ENCODE measurements around the gene CENPQ. TPM values are rescaled to one million over a fixed set of nuclear protein-coding genes. Genes with fewer than 3 reads are reported as not detected.
"Not testable (repeated sequence)": the region's sequence is repeated elsewhere in the genome, so short reads cannot be mapped to it uniquely, and the experiment has no call there.

Gene CENPQ
- total and polyA plus RNA-seq, 5 experiments from 2014 or later = 3.6 to 6.1 (median 5.2) TPM

DNA sequence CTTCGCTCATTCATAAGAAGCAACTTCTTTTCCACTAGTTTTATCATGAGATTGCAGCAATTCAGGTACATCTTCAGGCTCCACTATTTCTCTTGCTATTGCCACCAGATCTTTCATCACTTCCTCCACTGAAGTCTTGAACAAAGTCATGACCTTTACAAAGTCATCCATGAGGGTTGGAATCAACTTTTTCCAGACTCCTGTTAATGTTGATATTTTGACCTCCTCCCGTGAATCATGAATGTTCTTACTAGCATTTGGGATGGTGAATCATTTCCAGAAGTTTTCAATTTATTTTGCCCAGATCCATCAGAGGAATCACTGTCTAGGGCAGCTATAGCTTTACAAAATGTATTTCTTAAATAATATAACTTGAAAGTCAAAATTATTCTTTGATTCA is 1.5 kb downstream of the CENPQ start:
- Mint-ChIP-seq H3K27me3 (no peaks in the 10 kb centered on the region), H3K27ac (peak overlapping the region in 2 of 10 donors; percentile 1 to 78), H3K36me3 (no peaks in the 10 kb centered on the region), H3K9me3 (no peaks in the 10 kb centered on the region), H3K4me1 (peaks cover 29 to 63% (median 51%) of the 10 kb centered on the region in 4 donors), H3K4me3 (peak overlapping the region in 9 of 10 donors; percentile 7 to 99 (median 48))
- POLR2A ChIA-PET = no interaction called here
- DNase-seq = no peak
- ATAC-seq = no peak

DNA sequence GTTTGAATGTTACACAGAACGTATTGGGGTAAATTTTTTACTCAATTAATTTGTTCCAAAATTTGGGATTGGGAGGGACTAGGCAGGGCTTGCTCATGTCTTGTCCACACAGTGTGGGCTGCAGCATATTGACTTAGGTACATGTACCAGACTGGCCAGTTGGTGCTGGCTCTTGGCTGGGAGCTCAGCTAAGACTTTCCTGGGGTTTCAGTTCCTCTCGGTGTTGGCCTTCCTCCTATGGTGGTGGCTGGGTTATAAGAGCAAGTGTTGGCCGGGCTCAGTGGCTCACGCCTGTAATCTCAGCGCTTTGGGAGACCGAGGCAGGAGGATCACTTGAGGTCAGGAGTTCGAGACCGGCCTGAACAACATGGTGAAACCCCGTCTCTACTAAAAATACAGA is 4.9 kb downstream of the CENPQ start:
- Mint-ChIP-seq H3K9me3 (no peaks in the 10 kb centered on the region), H3K4me1 (peaks cover 16 to 34% (median 29%) of the 10 kb centered on the region in 4 donors), H3K27me3 (no peaks in the 10 kb centered on the region), H3K4me3 (no peak overlapping the region), H3K36me3 (peaks cover 0 to 17% (median 6%) of the 10 kb centered on the region in 3 donors), H3K27ac (peak overlapping the region in 1 of 10 donors; percentile 67)
- DNase-seq (no peak), ATAC-seq (no peak)
- POLR2A ChIA-PET = no interaction called here

DNA sequence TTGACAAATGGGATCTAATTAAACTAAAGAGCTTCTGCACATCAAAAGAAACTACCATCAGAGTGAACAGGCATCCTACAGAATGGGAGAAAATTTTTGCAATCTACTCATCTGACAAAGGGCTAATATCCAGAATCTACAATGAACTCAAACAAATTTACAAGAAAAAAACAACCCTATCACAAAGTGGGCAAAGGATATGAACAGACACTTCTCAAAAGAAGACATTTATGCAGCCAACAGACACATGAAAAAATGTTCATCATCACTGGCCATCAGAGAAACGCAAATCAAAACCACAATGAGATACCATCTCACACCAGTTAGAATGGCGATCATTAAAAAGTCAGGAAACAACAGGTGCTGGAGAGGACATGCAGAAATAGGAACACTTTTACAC is 13.4 kb downstream of the CENPQ start:
- ATAC-seq, H3K27ac Mint-ChIP-seq, H3K27me3 Mint-ChIP-seq, H3K4me1 Mint-ChIP-seq, H3K4me3 Mint-ChIP-seq, POLR2A ChIA-PET, DNase-seq, H3K9me3 Mint-ChIP-seq: not testable (repeated sequence)
- H3K36me3 Mint-ChIP-seq = peaks cover 10 to 53% (median 44%) of the 10 kb centered on the region in 3 donors

DNA sequence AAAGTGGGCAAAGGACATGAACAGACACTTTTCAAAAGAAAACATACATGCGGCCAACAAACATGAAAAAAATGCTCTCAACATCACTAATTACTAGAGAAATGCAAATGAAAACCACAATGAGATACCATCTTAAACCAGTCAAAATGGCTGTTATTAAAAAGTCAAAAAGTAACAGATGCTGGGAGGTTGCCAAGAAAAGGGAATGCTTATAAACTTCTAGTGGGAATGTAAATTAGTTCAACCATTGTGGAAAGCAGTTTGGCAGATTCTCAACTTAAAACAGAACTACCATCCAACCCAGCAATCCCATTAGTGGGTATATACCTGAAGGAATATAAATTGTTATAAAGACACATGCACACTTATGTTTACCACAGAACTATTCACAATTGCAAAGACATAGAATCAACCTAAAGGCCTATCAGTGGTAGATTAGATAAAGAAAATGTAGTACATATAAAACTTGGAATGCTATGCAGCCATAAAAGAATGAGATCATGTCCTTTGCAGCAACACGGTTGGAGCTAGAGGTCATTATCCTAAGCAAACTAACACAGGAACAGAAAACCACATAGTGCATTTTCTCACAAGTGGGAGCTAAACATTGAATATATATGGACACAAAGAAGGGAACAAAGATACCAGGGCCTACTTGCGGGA is 16.3 kb downstream of the CENPQ start:
- POLR2A ChIA-PET = no interaction called here
- no peak overlapping the region for H3K27ac Mint-ChIP-seq
- DNase-seq = no peak
- H3K4me1 Mint-ChIP-seq = peaks cover 0 to 3% (median 0%) of the 10 kb centered on the region in 4 donors
- H3K9me3 Mint-ChIP-seq = peaks cover 0 to 6% (median 0%) of the 10 kb centered on the region in 9 donors
- no peaks in the 10 kb centered on the region for H3K27me3 Mint-ChIP-seq
- no peak overlapping the region for H3K4me3 Mint-ChIP-seq
- ATAC-seq = no peak
- H3K36me3 Mint-ChIP-seq = peaks cover 10 to 34% (median 33%) of the 10 kb centered on the region in 3 donors

DNA sequence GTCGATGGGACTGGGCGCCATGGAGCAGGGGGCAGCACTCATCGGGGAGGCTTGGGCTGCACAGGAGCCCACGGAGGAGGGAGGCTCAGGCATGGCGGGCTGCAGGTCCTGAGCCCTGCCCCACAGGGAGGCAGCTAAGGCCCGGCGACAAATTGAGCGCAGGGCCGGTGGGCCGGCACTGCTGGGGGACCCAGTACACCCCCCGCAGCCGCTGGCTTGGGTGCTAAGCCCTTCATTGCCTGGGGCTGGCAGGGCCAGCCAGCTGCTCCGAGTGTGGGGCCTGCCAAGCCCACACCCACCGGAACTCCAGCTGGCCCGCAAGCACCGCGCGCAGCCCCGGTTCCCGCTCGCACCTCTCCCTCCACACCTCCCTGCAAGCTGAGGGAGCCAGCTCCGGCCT is 18.7 kb downstream of the CENPQ start:
- H3K36me3 Mint-ChIP-seq = peaks cover 10 to 30% (median 24%) of the 10 kb centered on the region in 3 donors
- H3K27me3 Mint-ChIP-seq, H3K27ac Mint-ChIP-seq, H3K4me3 Mint-ChIP-seq, H3K4me1 Mint-ChIP-seq, ATAC-seq, H3K9me3 Mint-ChIP-seq, POLR2A ChIA-PET, DNase-seq: not testable (repeated sequence)

DNA sequence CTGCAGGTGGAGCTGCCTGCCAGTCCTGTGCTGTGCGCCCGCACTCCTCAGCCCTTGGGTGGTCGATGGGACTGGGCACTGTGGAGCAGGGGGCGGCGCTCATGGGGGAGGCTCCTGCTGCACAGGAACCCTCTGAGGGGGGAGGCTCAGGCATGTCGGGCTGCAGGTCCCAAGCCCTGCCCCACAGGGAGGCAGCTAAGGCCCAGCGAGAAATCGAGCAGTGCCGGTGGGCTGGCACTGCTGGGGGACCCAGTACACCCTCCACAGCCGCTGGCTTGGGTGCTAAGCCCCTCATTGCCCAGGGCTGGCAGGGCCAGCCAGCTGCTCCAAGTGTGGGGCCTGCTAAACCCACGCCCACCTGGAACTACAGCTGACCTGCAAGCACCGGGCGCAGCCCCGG is 20.2 kb downstream of the CENPQ start:
- DNase-seq, H3K27me3 Mint-ChIP-seq, H3K27ac Mint-ChIP-seq, H3K9me3 Mint-ChIP-seq, H3K4me3 Mint-ChIP-seq, POLR2A ChIA-PET, ATAC-seq, H3K4me1 Mint-ChIP-seq: not testable (repeated sequence)
- peaks cover 10 to 36% (median 26%) of the 10 kb centered on the region in 3 donors for H3K36me3 Mint-ChIP-seq

DNA sequence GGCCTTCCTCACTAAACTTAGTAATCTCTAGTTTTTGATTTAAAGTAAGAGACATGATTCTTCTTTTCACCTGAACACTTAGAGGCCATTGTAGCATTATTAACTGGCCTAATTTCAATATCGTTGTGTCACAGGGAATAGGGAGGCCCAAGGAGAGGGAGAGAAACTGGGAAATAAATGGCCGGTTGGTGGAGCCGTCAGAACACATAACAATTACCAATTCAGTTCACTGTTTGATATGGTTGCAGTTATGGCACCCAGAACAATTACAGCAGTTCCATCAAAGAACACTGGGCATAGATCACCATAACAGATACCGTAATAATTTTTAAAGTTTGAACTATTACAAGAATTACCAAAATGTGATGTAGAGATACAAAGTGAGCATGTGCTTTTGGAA is 27.5 kb downstream of the CENPQ start:
- no peak for DNase-seq
- peaks cover 9 to 55% (median 38%) of the 10 kb centered on the region in 3 donors for H3K36me3 Mint-ChIP-seq
- POLR2A ChIA-PET = no interaction called here
- no peaks in the 10 kb centered on the region for H3K27me3 Mint-ChIP-seq
- no peak overlapping the region for H3K4me3 Mint-ChIP-seq
- no peaks in the 10 kb centered on the region for H3K9me3 Mint-ChIP-seq
- H3K27ac Mint-ChIP-seq = no peak overlapping the region
- H3K4me1 Mint-ChIP-seq = no peaks in the 10 kb centered on the region
- no peak for ATAC-seq

DNA sequence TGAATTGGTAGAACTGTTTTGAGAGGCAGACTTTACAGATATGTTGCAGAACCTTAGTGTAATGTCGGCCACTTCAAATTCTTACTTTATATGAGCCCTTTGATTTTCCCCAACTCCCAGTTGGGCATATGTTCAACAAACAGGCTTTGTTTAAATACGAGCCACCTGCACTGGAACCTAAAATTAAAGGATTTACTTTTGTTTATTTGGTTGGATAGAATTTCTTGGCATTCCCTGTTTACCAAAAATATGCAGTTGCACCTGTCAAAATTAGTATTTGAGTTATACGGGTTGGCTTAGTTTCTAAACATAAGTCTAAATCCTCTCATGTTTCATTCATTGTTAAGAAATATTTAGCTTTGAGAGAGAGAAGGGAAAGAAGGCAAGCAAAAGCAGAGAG is 34.1 kb downstream of the CENPQ start:
- no peaks in the 10 kb centered on the region for H3K9me3 Mint-ChIP-seq
- no peak overlapping the region for H3K4me3 Mint-ChIP-seq
- peaks cover 0 to 15% (median 8%) of the 10 kb centered on the region in 3 donors for H3K36me3 Mint-ChIP-seq

DNA sequence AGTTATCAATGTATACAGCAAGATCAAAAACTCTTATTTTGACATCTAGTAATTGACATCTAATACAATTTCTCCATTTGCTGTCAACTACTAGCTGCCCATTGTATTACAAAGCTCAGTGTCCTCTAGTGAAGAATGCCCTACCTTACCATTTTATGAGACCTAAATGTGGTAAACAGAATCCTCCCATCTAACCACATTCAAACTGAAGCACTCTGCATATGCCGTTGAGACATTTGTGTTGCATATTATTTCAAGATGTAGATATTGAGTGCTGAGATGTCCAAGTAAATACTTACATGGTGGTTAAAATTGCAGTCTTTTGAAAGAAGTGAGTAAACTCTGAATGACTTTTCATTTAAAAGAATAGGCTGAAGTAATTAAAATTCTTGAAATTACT is 36.0 kb downstream of the CENPQ start:
- DNase-seq (no peak), ATAC-seq (no peak)
- H3K27ac Mint-ChIP-seq = no peak overlapping the region
- no peak overlapping the region for H3K4me3 Mint-ChIP-seq
- peaks cover 0 to 2% (median 0%) of the 10 kb centered on the region in 3 donors for H3K36me3 Mint-ChIP-seq
- POLR2A ChIA-PET = no interaction called here
- peaks cover 0 to 8% (median 3%) of the 10 kb centered on the region in 5 donors for H3K27me3 Mint-ChIP-seq
- H3K4me1 Mint-ChIP-seq = no peaks in the 10 kb centered on the region
- H3K9me3 Mint-ChIP-seq = no peaks in the 10 kb centered on the region

More for the DNA sequence above, 34.1 kb downstream of the CENPQ start:
- no peak for ATAC-seq
- Mint-ChIP-seq H3K27me3 (peaks cover 0 to 3% (median 0%) of the 10 kb centered on the region in 5 donors), H3K27ac (no peak overlapping the region), H3K4me1 (no peaks in the 10 kb centered on the region)
- DNase-seq = no peak
- POLR2A ChIA-PET = no interaction called here

DNA sequence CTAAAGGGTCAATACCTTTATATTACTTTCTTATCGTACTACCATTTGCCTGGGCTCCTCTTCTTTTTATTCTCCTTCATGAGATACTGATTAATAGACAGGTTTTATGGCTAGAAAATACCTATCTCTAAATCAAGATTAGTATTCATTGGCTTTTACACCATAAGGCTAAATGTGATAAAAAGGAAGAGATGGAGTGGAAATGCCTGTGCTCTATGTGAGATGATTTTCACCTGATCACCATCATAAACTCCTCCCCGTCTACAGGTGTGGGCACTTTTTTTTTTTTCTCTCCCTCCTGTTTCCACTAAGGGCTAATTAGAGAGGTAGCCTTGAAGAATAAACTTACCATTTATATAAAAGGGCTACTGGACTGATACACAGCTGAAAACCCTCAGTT is 36.5 kb downstream of the CENPQ start, which contains the start of gene GLYATL3:
Gene GLYATL3 (plus strand): TSS at position 301 of the 400 bp plus-strand sequence. CDS start 12,068 bp downstream, outside the sequence.
- H3K9me3 Mint-ChIP-seq = no peaks in the 10 kb centered on the region
- no peak for ATAC-seq
- peaks cover 0 to 8% (median 3%) of the 10 kb centered on the region in 5 donors for H3K27me3 Mint-ChIP-seq
- H3K4me3 Mint-ChIP-seq = no peak within 1 kb of the TSS
- no peak for DNase-seq
- POLR2A ChIA-PET = no interaction called here
- no peak within 1 kb of the TSS for H3K27ac Mint-ChIP-seq
- H3K36me3 Mint-ChIP-seq = peaks cover 0 to 2% (median 0%) of the 10 kb centered on the region in 3 donors
- H3K4me1 Mint-ChIP-seq = no peaks in the 10 kb centered on the region

DNA sequence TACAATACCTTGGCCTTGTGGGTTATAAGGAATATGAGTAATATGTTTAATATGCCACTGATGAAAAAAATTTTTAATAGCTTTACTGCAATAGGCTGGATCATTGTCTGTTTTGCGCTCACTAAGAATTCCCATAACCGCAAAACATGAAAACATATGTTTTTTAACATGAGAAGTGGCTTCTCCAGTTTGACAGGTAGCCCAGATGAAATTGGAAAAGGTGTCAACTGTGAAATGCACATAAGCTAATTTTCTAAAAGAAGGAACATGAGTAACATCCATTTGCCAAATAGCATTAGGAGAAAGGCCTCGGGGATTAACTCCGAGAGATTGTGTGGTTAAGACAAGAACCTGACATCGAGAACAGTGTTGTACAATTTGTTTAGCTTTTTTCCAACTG is 41.5 kb downstream of the CENPQ start:
- DNase-seq (no peak), ATAC-seq (no peak)
- Mint-ChIP-seq H3K27me3 (peaks cover 11 to 30% (median 18%) of the 10 kb centered on the region in 5 donors), H3K4me3 (no peak overlapping the region), H3K27ac (no peak overlapping the region), H3K9me3 (peaks cover 0 to 8% (median 0%) of the 10 kb centered on the region in 9 donors), H3K4me1 (no peaks in the 10 kb centered on the region), H3K36me3 (peaks cover 0 to 4% (median 0%) of the 10 kb centered on the region in 3 donors)
- POLR2A ChIA-PET = no interaction called here

DNA sequence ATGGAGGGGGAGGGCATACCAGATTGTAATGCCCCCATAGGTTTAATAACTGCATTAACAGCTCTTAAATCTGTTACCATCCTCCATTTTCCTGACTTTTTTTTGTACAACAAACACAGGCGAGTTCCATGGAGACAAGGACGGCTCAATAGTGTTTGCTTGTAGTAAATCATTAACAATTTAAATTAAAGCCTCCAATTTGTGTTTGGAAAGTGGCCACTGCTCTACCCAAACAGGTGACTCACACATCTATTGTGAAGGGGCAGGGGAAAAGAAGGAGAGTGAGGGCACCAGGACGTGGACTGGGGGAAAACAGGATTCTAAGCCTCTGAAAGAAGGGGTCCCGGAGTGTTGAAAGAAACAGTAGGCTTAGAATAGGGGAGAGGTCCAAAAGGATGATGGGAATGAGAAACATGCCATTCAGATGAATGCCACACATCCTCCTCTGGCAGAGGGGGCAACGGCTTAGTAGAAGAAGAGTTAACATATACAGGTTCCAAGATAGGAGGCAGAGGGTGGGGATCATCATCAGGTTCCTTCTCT is 43.5 kb downstream of the CENPQ start:
- POLR2A ChIA-PET = no interaction called here
- H3K4me3 Mint-ChIP-seq = no peak overlapping the region
- ATAC-seq (no peak), DNase-seq (no peak)
- H3K36me3 Mint-ChIP-seq = peaks cover 0 to 4% (median 0%) of the 10 kb centered on the region in 3 donors
- no peaks in the 10 kb centered on the region for H3K4me1 Mint-ChIP-seq
- no peak overlapping the region for H3K27ac Mint-ChIP-seq
- H3K9me3 Mint-ChIP-seq = peaks cover 0 to 8% (median 0%) of the 10 kb centered on the region in 9 donors
- H3K27me3 Mint-ChIP-seq = peaks cover 11 to 30% (median 18%) of the 10 kb centered on the region in 5 donors

DNA sequence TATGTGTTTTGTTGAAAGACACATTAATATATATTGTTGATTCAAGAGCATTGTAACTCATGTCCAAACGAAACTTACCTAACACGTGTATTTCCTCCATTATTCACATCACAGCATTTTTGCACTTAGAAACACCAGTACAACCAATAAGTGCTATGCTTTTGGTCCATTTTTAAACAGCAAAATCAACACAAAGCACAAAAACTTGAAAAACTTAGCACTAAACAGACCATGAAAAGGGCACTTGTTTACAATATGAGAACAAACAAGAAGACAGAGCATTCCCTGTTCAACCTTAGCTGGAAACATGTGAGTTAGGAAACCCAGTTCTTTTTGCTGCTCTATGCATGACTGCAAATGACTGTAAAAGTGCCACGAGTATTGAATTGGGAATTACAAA is 46.2 kb downstream of the CENPQ start:
- H3K36me3 Mint-ChIP-seq = peaks cover 0 to 4% (median 0%) of the 10 kb centered on the region in 3 donors

More for the DNA sequence above, 46.2 kb downstream of the CENPQ start:
- Mint-ChIP-seq H3K4me1 (no peaks in the 10 kb centered on the region), H3K27ac (no peak overlapping the region), H3K27me3 (peaks cover 16 to 47% (median 24%) of the 10 kb centered on the region in 5 donors), H3K4me3 (no peak overlapping the region), H3K9me3 (peaks cover 0 to 8% (median 0%) of the 10 kb centered on the region in 9 donors)
- POLR2A ChIA-PET = no interaction called here
- no peak for DNase-seq
- ATAC-seq = no peak
